Epidermal melanocyte (primary cell): ENCODE measurements around the gene ELANE.

Experiments used
- DNase-seq: peaks from one replicate; pipeline ENCODE4 v3.0.0; 2011; ENCODE audit warnings: low spot score; ENCODE audit not compliant: insufficient read length

ELANE gene

GRCh38 chr19:852136-853013 lies at the start of gene ELANE:
Gene ELANE, plus strand, starts transcription at chr19:852303. Its CDS starts 26 bp downstream, at chr19:852329.
- no peak for DNase-seq

GRCh38 chr19:802498-803098 lies 49.5 kb upstream of the ELANE start:
- peak; percentile 48 for DNase-seq

- peak; percentile 24 for DNase-seq
Measured at GRCh38 chr19:803099-803561, 49.0 kb upstream of the ELANE start.

- no peak for DNase-seq
Measured at GRCh38 chr19:803686-804418, 48.3 kb upstream of the ELANE start.

- DNase-seq, result no peak
Measured at GRCh38 chr19:804419-805165, 47.5 kb upstream of the ELANE start.

- DNase-seq, result no peak
Measured at GRCh38 chr19:805166-805551, 46.9 kb upstream of the ELANE start.

GRCh38 chr19:805600-806550 lies 46.2 kb upstream of the ELANE start:
- DNase-seq, result no peak

- DNase-seq, result peak; percentile 19
Measured at GRCh38 chr19:806815-807421, 45.2 kb upstream of the ELANE start.

GRCh38 chr19:807627-808422 lies 44.3 kb upstream of the ELANE start:
- DNase-seq, result peak; percentile 28

GRCh38 chr19:808423-808775 lies 43.7 kb upstream of the ELANE start:
- no peak for DNase-seq

GRCh38 chr19:810077-810855 lies 41.8 kb upstream of the ELANE start:
- DNase-seq, result peak; percentile 21

- peak; percentile 16 for DNase-seq
Measured at GRCh38 chr19:810883-811489, 41.1 kb upstream of the ELANE start.

GRCh38 chr19:811506-812048 lies 40.5 kb upstream of the ELANE start:
- DNase-seq, result peak; percentile 22

- no peak for DNase-seq
Measured at GRCh38 chr19:812049-812746, 39.9 kb upstream of the ELANE start.

GRCh38 chr19:812747-813218 lies 39.3 kb upstream of the ELANE start:
- DNase-seq, result no peak

- peak; percentile 23 for DNase-seq
Measured at GRCh38 chr19:813219-814151, 38.6 kb upstream of the ELANE start.
